ENCODE data around the gene SMOC1.
"Not testable (repeated sequence)": the region's sequence is repeated elsewhere in the genome, so short reads cannot be mapped to it uniquely, and the experiment has no call there.

The SMOC1 gene

DNA sequence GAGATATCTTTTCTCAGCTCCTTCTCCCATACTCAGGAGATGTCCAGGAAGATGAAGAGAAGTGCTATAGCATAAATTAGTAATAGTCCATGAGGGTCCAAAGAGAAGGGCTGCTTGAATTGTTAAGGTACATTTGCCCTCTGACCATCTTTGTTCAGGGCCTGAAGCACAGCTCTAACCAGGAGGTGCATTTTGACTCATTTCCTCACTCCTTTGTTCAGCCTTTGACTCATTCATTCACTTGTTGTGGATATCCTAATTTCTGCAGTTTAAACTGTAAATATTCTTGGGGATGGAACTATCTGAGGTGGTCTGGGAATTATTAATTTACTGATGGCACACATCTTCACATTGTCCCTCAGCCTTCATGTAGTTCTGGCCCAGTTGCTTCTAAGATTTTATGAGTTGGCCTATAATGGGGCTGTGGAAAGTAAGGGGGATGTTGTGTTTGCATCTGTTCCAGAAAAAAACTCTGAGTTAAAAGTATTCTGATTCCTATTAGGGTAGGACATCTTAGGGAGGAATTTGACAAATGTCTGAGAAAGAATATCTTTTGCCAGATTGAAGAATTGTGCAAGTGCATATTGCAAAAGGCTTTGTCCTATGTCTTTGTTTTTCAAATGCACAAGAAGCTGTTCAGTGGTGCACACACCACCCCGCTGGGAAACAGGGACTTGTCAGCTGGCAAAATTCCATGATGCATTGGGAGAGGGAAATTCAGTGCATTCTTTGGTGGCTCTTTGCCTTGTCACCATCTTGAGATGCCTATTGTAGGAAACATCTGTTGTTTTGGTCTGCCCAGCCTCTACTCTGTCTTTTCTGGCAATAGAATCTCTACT is 22.1 kb downstream of the SMOC1 start:
- no peak for DNase-seq (ENCODE audit: low read depth)

DNA sequence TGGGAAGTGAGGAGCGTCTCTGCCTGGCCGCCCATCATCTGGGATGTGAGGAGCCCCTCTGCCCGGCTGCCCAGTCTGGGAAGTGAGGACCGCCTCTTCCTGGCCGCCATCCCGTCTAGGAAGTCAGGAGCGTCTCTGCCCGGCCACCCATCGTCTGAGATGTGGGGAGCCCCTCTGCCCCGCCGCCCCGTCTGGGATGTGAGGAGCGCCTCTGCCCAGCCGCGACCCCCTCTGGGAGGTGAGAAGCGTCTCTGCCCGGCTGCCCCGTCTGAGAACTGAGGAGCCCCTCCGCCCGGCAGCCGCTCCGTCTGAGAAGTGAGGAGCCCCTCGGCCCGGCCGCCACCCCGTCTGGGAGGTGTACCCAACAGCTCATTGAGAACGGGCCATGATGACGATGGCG is 23.8 kb downstream of the SMOC1 start:
- DNase-seq (ENCODE audit: low read depth), result not testable (repeated sequence)

DNA sequence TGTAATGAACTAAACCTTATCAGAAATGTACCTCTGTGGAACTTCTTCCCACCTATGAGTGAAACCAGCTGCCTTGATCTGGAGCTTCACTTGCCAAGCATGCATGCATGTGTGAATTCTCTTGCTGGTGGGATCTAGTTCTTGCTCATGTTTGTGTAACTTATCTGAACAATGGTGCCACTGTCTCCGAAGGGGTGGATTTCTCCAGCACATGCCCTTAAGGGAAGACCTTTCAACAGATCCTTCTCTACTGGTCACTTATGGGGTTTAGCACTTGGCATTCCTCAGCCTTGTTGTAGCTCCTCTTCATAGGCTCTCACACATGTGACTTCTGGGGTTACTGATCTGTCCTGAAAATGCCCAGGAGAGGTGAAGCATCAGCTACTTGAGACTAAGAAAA is 25.0 kb downstream of the SMOC1 start:
- no peak for DNase-seq (ENCODE audit: low read depth)

DNA sequence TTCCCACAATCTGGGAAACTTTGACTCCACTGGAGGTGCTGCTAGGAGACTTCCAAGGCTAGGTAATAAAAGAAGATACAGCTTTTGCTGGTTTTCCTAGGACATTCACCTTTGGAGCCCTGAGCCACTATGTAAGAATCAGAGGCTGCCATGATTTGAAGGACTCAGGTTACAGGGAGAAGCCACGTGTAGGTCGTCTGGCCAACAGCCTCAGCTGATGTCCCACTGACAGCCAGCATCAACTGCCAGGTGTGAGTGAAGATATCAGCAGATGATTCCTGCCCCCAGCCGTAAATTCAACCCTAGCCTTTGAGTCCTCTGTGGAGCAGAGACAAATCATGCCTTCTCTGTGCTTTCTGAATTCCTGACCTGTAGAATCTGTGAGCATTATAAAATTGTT is 27.0 kb downstream of the SMOC1 start:
- DNase-seq (ENCODE audit: low read depth), result no peak

DNA sequence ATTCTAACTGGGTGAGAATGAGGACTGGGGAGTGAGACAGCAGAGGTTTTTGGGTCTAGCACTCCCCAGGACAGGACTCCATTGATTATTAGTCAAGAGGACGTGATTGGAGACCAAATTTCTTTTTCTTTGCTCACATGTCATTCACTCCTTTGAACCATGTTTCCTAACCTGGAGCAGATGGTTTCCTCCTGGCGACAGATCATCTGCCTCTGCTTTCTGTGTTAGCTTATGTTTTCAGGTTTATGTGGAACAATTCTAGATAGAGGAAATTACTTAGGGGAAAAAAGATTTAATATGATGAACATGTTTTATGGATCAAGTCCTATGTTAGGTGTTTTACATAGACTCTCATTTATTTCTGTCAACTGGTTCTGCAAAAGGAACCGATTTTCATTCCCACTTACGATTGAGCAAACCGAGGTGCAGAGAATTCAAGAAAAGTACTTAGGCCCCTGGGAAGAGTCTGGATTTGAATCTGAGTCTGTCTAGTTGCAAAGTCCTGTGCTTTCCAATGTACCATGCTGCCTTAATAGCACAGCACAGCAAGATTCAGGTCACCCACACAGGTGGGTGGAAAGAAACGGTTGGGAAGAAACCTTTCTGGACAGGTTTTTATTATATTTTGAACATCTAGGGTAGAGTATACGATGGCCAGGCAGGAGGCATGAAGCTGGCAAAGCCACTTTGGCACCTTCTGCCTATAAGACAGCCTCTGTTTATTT is 30.8 kb downstream of the SMOC1 start:
- DNase-seq (ENCODE audit: low read depth), result no peak

DNA sequence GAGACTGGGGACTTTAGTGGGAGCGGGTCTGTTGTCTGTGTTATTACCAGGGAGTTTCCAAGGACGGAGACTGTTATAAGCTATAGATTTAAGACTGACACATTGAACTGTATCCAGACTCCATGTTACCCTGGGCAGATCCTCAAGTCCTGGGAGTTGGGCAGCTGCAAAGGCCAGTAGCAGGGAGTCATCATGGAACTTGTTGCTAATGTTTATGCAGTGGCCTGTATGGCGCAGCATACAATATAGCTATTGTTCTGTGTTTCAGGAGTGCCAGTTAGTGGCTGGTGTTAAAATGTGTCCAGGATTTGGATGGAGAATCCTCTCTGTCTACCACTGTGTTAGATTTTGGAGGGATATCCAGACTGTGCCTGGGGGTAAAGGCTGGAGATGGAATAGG is 31.7 kb downstream of the SMOC1 start:
- no peak for DNase-seq (ENCODE audit: low read depth)

DNA sequence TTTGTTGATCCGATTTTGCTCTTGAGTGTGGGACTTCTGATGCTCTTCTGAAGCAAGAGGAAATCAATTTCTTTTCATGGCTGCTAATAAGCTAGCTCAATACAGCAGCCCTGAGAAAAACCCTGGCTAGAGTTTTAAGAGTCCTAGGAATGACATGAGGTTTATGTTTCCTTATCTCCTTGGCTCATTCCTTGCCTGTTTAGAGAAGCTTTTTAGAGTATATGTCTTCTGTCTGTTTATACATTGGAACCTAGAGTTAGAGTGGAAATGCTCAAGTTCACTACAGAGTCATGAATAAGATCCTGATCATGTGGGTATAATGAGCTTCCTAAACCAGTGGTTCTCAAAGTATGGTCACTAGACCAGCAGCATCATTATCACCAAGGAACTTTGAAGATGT is 34.5 kb downstream of the SMOC1 start:
- no peak for DNase-seq (ENCODE audit: low read depth)

DNA sequence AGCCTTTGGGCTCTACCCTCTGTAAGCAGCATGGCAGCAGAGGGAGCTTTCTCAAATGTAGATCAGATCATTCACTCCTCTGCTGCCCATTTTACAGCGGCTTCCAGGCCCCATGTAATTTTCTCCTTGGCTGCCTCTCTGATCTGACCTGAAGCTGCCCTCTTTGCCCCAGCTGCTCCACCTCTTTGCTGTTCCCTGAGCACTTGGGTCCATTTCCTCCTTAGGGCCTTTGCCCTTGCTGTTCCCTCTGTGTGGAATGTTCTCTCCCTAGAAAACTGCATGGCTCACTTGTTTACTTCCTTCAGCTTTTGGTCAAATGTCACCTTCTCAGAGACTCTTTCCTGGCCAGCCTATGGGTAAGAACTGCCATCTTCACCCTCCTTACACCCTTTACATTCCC is 37.2 kb downstream of the SMOC1 start:
- DNase-seq (ENCODE audit: low read depth), result no peak

DNA sequence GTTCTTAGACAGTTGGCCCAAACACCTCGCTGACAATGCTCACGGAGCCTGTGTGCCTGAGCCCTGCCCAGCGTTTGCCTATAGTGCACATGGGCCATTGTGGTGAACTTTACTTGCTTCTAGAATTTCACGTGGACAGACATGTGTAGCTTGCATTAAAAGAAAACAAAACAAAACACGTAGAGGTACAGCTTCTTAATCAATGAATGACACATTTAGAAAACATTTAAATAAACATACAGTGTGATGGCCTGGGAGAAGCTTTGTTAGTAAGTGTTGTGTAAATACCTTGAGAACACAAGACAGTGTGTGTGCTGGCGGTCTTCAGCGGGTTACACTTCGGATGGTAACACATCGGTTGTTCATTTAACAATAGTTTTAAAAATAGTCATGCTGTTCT is 38.1 kb downstream of the SMOC1 start:
- no peak for DNase-seq (ENCODE audit: low read depth)

DNA sequence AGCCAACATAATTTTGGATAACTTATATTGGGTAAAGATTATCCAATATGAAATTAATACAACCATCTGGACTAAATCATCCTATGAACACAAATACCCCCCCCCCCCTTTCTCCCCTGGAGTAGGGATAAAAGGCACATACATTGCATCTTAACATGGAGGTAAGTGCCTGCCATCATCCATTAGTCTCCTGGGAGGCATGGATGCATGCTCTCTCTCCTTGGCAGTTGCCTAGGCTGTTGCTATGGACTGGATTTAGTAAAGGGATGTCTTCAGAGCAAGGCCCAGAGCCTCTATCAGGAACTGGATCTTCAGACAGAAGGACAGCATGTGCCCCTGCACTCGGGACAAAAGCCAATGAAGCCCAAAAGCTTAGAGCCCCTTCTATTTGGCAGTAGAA is 40.6 kb downstream of the SMOC1 start:
- no peak for DNase-seq (ENCODE audit: low read depth)

DNA sequence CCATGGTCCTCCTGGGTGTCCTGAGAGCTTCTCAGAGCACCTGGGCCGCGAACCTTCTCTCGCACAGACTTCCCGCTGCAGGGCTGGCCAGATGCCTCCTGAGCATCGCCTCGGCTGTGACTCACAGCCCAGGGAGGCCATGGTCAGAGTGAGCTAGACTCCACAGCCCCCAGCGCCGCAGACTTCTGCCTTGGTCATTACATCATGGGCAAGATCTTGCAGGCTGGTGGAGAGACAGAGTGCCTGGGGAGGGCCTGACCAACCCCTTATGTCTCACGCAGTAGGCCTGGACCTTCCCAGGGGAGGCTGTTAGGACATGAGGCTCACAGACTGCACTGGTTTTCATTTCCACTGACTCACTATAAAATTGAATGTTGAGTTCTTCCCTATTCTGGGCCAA is 41.8 kb downstream of the SMOC1 start:
- no peak for DNase-seq (ENCODE audit: low read depth)

DNA sequence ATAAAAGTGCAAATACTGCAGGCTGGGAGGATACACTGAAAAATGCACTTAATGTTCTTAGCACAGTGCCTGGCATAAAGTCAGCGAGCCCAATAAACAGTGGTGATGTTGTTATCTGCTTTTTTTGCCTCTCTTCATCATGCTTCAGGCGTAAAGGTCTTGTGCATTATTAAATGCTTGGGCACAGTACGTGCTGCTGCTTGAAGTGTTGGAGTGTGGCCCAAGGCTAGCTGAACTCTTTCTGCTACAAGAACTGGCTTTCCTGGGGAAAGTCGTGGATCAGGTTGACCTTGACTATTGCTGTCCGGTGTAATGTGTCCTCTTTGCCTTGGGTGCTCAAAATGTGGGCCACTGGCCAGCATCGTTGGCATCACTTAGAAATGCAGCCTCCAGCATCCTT is 43.0 kb downstream of the SMOC1 start:
- no peak for DNase-seq (ENCODE audit: low read depth)

DNA sequence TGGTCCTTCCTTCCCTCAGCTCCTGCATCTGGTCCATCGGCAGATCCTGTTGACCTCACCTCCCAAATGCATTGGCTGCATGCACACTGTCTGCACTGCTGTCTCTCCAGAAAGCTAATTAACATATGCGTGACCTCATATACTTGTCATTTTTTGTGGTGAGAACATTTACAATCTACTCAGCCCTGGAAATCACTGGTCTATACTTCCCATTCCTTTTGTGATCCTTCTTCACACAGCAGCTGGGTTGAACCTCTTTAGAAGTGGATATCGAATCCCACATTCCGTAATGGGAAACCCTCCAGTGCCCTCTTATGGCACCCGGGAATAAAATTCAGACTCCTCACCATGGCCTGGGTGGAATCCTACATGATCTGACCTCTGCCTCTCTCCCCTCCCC is 45.0 kb downstream of the SMOC1 start:
- no peak for DNase-seq (ENCODE audit: low read depth)

DNA sequence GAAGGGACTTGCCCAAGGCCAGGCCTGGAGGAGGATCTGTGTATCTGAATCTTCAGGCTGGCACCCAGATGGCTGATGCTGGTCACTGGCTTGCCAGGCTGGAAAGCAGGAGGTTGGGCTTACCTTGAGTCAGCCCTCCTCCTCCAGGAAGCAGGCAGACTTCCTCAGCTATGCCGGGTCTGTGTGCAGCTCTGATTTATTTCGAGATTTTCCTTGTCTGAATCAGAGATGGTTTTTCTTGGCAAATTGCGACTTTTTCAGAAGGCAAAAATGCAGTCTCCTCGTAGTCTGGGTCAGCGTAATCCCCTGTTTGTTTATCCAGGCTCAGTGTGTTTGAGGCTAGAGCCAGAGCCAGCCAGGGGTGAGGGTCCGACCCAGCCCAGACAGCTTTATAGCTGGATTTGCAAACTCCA is 48.9 kb downstream of the SMOC1 start:
- no peak for DNase-seq (ENCODE audit: low read depth)

DNA sequence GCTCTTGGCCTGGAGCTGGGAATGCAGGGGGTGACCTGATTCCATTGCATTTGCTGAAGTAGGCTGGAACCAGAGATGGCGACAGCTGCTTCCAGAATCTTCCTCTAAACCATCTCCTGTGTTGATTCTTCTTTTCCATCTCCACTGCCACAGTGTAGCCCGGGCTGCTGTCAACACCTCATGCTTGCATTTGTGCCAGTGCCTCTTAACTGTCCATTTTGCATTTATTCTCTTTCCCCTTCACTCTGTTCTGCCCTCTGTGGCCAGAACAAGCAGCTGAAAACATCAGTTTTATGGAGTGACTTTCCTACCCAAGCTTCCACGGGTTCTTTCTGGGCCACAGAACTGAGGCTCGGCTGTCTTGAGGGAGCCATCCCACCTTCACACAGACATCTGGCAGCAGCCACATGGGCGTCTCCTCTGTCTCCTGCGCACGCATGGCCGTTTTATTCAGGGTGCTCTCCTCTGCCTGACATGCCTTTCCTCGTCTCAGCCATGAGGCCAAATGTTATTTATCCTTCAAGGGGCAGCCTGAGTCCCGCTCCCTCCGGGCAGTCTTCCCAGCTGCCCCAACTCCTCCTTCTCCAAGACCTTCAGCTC is 51.7 kb downstream of the SMOC1 start:
- DNase-seq (ENCODE audit: low read depth), result no peak

DNA sequence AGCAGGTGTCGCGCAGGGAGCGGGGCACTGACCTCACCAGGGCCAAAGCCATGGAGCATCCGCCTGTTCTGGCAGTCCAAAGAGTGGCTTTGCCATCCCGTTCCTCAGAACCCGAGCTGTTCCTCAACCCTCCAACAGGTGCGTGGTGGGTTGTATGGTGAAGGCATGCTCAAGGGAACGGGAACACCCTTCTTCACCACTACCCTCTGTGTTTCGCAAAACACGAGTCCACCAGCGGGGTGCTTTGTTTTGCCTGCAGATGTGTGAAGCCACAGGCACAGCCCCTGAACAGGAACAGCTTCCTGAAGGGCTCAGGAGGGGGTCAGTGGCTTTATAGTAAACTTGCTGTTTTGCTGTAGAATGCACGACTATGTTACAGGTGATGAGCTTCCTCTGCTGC is 52.7 kb downstream of the SMOC1 start:
- DNase-seq (ENCODE audit: low read depth), result no peak

DNA sequence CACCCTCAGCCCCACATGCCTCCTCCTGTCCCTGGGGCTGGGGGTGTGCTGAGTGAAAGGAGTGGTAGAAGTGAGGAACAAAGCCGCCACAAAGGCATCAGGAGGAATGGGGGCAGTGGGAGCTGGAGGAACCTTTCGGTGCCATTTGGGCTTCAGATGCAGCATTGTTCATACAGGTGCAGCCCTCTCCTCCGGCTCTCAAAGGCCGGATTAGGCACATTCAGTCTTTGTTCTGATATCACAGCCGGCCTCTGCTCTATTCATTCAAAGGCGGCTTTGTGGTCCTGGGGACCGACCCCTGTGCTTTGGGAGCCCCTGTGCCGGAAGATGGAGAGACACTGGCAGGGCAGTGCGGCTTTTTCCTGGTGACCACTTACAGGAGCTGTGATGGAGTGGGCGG is 53.2 kb downstream of the SMOC1 start:
- no peak for DNase-seq (ENCODE audit: low read depth)

DNA sequence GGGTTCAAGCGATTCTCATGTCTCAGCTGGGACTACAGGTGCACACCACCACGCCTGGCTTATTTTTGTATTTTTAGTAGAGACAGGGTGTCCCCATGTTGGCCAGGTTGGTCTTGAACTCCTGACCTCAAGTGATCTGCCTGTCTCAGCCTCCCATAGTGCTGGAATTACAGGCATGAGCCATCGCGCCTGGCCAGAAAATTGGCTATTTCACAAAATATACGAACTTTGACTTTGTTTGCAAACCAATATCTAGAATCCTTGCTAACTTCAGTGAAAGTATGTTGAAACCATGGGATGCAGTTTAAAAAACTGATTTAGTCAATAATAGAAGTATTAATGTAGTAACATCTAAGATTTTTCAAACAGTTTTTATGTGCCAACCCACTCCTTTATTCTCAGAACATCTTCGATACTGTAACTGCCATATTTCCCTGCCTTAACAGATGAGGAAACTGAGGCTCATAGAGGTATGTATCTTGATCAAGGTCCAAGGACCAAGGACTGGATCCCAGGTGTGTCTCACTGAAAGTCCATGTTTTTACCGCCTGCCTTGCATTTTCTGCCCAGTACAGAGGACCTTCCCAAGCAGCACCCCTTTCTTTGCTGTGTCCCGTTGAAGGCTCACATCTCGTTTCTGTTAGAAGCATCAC is 54.5 kb downstream of the SMOC1 start:
- DNase-seq (ENCODE audit: low read depth), result no peak

DNA sequence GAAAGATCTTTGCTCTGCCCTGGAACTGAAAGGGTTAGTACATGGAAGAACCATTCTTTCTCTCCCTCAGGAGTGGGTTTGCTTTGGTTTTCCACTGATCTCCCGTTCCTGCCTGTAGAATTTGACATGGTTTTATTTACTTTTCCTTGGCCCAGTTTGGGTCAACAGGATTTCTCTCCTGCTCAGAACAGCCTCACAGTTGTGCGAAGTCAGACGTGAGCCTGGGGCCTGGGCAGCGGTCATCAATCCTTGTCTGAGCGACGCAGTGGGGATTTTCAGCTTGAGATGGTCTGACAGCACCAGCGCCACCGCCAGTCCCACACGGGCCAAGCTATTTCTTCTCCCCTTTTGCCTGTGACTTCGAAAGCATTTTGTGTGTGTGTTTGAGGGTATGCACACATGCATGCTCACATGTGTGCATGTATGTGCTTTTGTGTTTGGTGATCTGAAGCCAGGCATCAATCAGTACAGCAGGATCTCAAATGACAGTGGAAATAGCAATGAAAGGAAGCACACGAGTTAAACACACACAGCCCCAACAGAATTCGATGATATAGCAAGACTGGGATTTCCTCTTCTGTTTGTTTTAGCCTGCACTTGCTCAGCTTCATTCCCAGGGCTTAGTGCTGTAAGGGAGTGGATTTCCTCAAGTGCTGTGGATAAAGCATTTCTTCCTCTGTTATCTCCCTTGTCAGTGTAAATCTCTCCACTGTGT is 58.3 kb downstream of the SMOC1 start:
- DNase-seq (ENCODE audit: low read depth), result no peak

DNA sequence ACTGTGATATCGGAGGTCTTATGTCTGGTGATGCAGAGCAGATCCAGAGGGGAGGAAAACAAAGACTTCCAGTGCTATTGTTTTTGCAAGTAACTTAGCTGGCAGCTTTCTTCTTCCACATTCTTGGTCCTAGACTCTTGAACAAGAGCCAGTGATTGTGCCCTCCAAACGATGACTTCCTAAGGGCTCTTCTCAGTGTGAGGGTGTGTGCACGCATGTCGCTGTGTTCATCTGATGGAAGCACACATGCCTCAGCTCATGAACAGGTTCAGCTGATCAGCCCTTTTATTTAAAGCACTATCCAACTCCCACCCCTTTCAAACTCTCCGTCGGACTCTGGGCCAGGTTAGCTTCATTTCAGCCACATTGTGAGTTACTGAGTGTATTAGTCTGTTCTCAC is 59.5 kb downstream of the SMOC1 start:
- DNase-seq (ENCODE audit: low read depth), result no peak

DNA sequence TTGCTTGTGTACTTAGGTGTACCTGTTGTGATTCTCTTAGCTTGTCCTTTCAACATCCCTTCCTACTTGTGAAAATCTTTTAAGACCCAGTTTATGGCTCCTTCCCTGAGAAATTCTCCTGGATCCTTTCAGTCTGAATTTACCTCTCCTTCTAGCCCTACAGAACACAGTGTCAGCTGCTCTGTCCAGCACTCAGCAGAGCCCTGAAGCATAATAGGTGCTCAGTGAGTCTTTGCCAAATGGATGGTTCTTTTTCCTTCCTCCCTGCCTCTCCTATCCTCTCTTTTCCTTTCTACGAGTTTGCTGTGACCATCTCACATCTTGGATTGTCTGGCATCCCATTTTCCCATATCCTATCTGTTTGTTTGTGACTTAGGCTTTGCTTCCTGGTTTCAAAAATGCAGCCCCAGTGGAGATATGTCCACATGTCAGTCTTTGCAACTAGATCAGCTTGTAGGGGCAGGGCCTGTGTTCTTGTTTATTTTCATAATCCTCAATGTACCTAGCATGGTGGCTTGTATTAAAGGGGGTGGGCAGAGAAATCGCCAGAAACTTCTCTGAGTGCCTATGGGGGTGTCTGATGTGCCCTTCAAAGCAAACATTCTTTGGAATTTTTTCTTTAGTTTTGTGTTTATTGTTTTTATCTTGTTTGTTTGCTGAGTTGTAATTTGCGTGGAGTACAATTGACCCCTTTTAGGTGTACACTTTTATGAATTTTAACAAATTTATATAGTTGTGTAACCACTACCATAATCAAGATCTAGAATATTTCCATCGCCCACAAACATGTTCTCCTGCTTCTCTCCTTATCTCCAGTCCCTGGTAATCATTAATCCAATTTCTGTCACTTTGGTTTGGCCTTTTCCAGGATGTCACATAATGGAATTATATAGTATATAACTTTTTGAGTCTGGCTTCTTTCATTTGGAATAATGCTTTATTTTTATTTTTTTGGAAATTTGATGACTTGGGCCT is 62.8 kb downstream of the SMOC1 start:
- no peak for DNase-seq (ENCODE audit: low read depth)

Data from activated T-cell treated with anti-CD3 and anti-CD28 coated beads for 24 hours (primary cell).